PFSK-1 (cell line): Measurements from ENCODE around the gene RFPL4A.

Source experiments
- FOXP2 ChIP-seq: optimal IDR thresholded peaks from 2 replicates; pipeline ENCODE3; 2011; ENCODE audit warnings: borderline replicate concordance, control low read depth, inconsistent platforms; ENCODE audit not compliant: insufficient read depth; ENCODE audit errors: extremely low read length, extremely low read depth
- POLR2AphosphoS5 ChIP-seq: IDR thresholded peaks from 2 replicates; pipeline ENCODE4 v1.6.1; 2012; ENCODE audit warnings: low read depth, mild to moderate bottlenecking, control low read depth, low read length, moderate library complexity
- REST ChIP-seq, 2 experiments: IDR thresholded peaks; 2 replicates each; pipeline versions ENCODE4 v1.6.1 to v1.8.0; 2011 to 2012; ENCODE audit warnings: low read depth in 2 of 2, low read length in 2 of 2, control low read depth in 1 of 2, inconsistent platforms in 1 of 2, mild to moderate bottlenecking in 1 of 2, moderate library complexity in 1 of 2; ENCODE audit not compliant: insufficient read depth in 1 of 2
- SIN3A ChIP-seq: IDR thresholded peaks from 2 replicates; pipeline ENCODE4 v1.6.1; 2012; ENCODE audit warnings: mild to moderate bottlenecking, low read length, moderate library complexity, borderline replicate concordance; ENCODE audit not compliant: insufficient read depth
- TAF1 ChIP-seq: IDR thresholded peaks from 2 replicates; pipeline ENCODE4 v1.6.1; 2012; ENCODE audit warnings: low read length, control low read depth, borderline replicate concordance; ENCODE audit not compliant: insufficient read depth

Gene RFPL4A

DNA sequence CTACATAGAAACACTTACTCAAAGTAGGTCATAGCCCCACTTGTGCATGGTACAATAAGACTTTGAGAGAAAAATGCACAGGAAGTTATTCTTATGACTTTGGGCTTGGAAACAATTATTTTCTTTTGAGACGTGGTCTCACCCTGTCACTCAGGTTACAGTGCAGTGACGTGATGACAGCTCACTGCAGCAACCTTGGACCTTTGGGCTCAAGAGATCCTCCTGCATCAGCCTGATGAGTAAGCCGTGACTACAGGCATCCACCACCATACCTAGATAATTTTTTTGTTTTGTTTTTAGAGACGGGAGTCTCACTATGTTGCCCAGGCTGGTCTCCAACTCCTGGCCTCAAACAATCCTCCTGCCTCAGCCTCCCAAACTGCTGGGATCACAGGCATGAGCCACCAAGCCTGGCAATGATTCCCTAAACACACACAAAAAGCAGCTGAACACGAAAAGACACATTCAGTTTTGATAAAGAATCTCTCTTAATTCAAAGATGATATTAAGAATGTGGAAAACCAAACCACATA is 38.6 kb upstream of the RFPL4A start:
- TF ChIP-seq FOXP2: no peak
- TF ChIP-seq REST (IDR thresholded peaks at IDR 0.05; ENCODE audit: insufficient read depth in 1 of 2, low read depth in 2 of 2, low read length in 2 of 2): no peak
- no peak for TF ChIP-seq POLR2AphosphoS5

DNA sequence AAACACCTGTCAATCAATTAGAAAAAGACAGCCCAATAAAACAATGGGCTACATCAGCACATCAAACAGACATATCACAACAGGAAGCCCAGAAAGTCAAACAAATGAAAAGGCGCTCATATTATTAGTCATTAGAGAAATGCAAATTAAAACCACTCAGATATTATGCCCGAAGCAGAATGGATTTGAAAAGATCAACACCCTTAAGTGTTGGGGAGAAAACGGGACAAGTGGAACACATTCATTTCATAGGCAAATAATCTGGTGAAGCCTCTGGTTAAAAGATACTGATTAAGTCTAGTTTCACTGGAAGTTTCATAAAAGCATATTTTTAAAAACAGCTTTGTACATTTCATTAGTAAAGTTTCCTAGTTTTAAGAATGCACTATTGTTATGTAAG is 38.1 kb upstream of the RFPL4A start:
- TF ChIP-seq TAF1: no peak
- TF ChIP-seq SIN3A: no peak
- TF ChIP-seq POLR2AphosphoS5: no peak
- no peak for TF ChIP-seq REST (IDR thresholded peaks at IDR 0.05; ENCODE audit: insufficient read depth in 1 of 2, low read depth in 2 of 2, low read length in 2 of 2)
- TF ChIP-seq FOXP2: no peak

- no peak for TF ChIP-seq REST (IDR thresholded peaks at IDR 0.05; ENCODE audit: insufficient read depth in 1 of 2, low read depth in 2 of 2, low read length in 2 of 2)
- TF ChIP-seq TAF1: no peak
- TF ChIP-seq SIN3A: no peak
- TF ChIP-seq FOXP2: no peak
- no peak for TF ChIP-seq POLR2AphosphoS5
Observed at GRCh38 chr19:55723491-55723890, 35.4 kb upstream of the RFPL4A start.

DNA sequence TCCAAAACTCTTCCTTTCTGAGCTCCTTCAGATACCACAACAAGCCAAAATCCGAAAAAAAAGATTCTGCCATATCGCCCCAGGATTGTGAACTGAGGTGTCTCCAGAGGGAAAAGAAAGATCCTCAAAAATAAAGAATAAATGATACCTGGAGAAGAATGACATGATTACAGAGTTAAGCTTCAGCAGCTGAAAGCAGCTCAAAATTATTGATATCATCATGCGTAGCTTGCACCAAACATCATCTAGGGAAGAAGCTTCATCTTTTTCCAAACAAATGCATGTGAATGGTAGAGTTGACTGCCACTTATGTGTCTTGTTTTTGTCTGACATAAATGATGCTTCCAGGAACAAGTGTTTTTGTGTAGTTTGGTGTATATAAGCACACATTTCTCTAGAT is 20.6 kb upstream of the RFPL4A start, which contains the start of gene NLRP9:
TSS of gene NLRP9 (minus strand) at position 101 of the 400 bp plus-strand sequence. CDS start at position 73, 28 bp downstream.
- no peak for TF ChIP-seq POLR2AphosphoS5

DNA sequence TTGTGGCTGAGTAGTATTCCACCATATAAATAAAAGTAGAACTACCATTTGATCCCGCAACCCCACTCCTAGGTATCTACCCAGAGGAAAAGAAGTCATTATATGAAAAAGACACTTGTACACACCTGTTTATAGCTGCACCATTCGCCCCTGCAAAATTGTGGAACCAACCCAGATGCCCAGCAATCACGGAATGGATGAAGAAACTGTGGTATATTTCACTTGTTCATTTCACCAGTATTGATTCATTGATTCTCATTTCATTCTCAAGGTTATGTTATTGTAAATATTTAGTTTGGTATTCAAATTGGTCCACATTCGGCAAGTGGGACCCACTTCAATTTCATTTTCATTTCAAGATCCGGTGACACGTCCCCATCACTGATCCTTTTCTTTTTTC is 8.2 kb upstream of the RFPL4A start:
- TF ChIP-seq POLR2AphosphoS5 (no peak), FOXP2 (no peak), REST (IDR thresholded peaks at IDR 0.05; ENCODE audit: insufficient read depth in 1 of 2, low read depth in 2 of 2, low read length in 2 of 2) (no peak), SIN3A (no peak), TAF1 (no peak)
